Activated T-cell treated with anti-CD3 and anti-CD28 coated beads, Interleukin-2, amount 50 U/mL, for 48 hours (primary cell): ENCODE measurements around the gene DDA1.
"Not testable (repeated sequence)": the region's sequence is repeated elsewhere in the genome, so short reads cannot be mapped to it uniquely, and the experiment has no call there.

Source experiments
- DNase-seq, 2 experiments: peaks; one replicate each; pipeline ENCODE4 v3.0.0-alpha.2; 2020

Gene DDA1

DNA sequence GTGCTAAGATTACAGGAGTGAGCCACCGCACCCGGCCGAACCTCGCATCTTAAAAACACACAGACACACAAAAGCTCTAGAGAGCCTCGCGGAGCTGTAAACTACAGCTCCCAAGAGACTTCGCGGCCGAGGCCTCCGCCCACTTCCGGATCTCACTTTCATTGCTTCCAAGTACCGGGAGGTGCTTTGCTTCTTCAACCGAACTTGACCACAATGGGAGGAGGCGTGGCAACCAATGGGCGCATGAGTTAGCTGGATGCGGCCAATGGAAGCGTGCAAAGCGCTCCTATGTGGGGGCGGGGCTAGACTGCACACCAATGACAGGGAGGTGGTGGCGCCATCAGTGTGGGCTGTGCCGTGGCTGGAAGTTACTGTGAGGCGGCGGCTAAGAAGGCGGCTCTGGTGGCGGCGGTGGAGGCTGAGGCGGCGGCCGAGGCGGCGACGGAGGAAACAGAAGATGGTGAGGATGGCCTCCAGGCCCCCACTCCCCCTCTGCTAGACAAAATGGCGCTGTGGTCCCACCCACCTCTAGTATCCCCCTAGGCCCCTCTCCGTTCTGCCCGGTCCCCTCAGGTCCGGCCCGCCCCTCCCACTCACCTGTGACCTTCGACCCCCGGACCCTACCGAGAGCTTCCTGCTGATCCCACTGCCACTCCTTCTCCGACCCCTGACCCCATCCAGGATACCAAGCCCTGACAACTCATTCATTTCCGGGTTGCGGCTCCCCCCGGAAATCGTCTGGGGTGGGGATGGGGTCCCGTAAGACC is at the start of gene DDA1:
TSS of gene DDA1 (plus strand) at position 366 of the 767 bp plus-strand sequence. CDS start at position 458, 92 bp downstream.
- DNase-seq: peak; percentile 99

- no peak for DNase-seq
These were observed 49.4 kb upstream of the DDA1 start for GRCh38 chr19:17259934-17260333.

DNA sequence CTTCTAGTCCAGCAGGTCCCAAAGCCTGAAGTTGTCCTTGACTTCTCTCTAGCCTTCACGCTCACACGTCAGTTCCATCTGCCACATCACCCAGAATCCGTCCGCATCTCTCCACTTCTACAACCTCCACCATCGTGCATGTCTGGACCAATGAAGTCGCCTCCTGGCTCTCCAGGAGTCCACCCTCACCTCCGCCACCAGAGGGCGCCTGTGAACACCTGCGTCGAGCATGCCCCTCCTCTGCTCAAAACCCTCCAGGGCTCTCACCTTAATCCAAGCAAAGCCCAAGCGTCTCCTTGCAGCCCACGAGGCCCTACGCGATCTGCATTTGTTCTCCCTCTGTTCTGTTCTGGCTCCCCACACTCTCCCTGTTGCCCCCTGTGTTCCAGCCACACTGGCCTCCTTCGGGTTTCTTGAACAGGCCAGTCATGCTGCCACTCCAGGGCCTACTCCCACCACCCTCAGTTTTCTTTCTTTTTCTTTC is 48.5 kb upstream of the DDA1 start:
- DNase-seq: peak; percentile 94 to 95

DNA sequence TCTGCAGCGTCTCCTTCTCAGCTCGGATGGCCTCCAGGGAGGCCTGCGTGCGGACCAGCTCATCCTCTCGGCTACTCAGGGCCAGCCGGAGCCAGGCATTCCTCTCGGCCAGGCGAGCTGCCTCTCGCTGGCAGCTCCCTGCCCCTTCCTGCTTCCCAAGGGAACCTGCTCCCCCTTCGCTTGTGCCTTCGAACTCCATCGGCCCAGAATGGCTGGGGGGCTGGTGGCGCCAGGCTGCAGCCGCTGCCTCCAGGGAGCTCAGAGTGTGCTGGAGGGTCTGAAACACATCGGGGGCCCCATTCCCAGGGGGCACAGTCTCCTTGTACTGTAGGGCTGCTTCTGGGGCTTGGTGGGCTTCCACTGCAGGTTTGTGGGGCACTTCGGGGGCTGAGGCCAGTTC is 46.8 kb upstream of the DDA1 start:
- no peak for DNase-seq

GRCh38 chr19:17263712-17264640 is 45.4 kb upstream of the DDA1 start:
- no peak for DNase-seq

GRCh38 chr19:17264641-17264979 is 44.8 kb upstream of the DDA1 start, which contains the start of gene USHBP1:
Gene USHBP1, minus strand, starts transcription at chr19:17264745. Its CDS starts 446 bp downstream, at chr19:17264299.
- no peak for DNase-seq

DNA sequence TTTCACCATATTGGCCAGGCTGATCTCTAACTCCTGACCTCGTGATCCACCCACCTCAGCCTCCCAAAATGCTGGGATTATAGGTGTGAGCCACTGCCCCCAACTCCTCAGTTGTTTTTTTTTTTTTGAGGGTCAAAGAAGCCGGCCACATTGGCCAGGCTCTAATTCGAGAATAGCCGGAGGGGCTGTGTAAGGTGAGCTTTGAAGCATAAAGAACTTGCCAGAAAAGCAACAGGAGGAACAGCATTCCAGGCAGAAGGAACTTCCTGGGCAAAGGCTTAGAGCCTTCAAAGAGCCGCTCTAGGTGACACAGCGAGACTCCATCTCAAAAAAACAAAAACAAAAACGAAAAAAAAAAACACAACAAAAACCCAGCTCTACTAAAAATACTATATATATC is 43.3 kb upstream of the DDA1 start:
- DNase-seq: no peak

- no peak for DNase-seq
These were observed 42.8 kb upstream of the DDA1 start for GRCh38 chr19:17266589-17266974.

DNA sequence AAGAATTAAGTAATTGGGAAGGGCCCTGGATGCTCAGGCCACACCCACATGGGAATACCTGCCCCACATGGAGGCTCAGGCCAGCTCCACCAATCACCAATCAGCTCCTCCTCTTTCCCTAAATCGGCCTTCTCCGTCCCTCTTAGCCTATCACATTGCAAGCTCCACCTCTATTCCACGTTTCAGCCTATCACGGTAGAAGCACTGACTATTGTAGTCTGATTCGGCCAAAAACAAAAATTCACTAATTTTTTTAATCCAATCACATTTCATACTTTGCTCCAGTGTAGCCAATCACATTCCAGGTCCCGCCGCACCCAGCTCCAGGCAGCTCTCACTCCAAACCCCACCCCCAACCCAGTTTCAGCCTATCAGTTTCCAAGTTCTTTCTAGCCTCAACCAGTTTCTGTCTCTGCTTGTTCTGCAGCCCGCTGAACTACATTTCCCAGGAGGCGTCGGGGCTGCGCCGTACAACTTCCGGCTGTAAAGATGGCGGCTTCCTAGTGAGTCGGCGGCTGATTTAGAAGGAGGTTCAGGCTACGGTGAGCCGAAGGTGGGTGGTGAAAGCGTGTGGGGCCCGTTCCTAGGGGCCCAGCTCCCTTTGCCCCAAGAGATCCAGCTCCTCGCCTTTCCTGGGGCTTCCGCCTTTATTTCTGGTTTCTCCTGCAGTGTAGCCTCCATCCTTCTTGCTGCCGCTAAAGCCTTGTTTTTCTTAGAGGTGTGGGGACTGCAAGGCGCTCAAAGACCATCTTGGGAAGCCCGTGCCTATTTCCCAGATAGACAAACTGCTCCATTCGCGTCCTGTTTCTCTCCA is 42.2 kb upstream of the DDA1 start, which contains the start of gene BABAM1:
TSS of gene BABAM1 (plus strand) at position 469 of the 814 bp plus-strand sequence. CDS start 1,364 bp downstream, outside the sequence.
- DNase-seq: peak; percentile 92 to 94

DNA sequence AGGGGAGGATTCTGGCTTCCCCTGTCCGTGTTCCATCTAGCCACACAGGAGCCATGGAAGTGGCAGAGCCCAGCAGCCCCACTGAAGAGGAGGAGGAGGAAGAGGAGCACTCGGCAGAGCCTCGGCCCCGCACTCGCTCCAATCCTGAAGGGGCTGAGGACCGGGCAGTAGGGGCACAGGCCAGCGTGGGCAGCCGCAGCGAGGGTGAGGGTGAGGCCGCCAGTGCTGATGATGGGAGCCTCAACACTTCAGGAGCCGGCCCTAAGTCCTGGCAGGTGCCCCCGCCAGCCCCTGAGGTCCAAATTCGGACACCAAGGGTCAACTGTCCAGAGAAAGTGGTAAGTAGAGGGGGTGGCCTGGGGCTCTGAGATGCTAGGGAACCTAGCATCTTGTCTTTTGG is 40.6 kb upstream of the DDA1 start:
- DNase-seq: no peak

GRCh38 chr19:17274892-17275291 is 34.5 kb upstream of the DDA1 start:
- not testable (repeated sequence) for DNase-seq

DNA sequence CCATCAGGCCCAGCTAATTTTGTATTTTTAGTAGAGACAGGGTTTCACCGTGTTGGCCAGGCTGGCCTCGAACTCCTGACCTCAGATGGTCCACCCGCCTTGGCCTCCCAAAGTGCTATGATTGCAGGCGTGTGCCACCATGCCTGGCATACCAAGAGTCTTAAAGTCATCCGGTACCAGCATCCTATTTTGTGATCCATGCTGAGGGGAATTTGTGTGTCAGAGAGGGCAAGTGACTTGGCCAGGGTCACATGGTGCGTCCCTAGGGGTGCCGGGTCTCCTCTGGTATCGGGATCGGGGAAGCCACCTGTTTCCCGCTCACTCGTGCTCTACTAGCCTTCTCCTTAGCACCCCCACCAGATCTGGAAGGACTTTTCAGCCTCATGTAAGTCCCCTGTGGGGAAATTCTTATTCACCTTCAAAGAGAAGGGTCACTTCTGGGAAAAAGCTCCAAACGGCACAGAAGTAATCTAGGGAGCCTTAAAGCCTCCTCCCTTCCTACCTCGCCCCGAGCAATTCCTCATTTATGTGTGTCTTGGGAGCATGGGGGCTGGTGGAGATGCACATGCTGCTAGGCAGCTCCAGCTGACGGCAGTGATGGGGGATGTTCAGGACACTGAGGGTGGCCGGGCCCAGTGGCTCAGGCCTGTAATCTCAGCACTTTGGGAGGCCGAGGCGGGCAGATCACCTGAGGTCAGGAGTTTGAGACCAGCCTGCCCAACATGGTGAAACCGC is 33.8 kb upstream of the DDA1 start:
- DNase-seq: no peak

DNA sequence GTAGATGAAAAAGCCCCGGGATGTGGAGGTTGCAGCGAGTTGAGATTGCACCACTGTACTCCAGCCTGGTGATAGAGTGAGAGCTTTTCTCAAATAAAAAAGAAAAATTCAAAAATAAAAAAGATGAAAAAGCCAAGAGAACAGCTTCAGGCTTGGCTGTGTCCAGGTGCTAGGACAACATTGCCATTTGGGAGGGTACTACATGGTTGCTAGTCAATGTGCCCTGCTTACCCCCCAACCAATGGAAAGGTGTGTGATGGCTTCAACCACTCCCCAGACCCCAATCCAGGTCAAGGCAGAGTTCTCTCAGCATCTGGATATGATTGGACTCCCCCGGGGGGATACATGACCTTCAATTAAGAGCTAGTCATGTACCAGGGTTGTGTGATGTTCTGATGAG is 29.9 kb upstream of the DDA1 start:
- DNase-seq: no peak

GRCh38 chr19:17281391-17282304 is 27.7 kb upstream of the DDA1 start, which contains the start of gene ANKLE1:
Gene ANKLE1, plus strand, starts transcription at chr19:17281901. Its CDS starts 20 bp downstream, at chr19:17281921.
- DNase-seq: peak; percentile 58 to 68

GRCh38 chr19:17282488-17283125 is 26.8 kb upstream of the DDA1 start:
- DNase-seq: peak; percentile 84 to 89

GRCh38 chr19:17283504-17283996 is 25.8 kb upstream of the DDA1 start:
- DNase-seq: no peak

- no peak for DNase-seq
These were observed 23.8 kb upstream of the DDA1 start for GRCh38 chr19:17285415-17286135.

GRCh38 chr19:17286263-17286662 is 23.1 kb upstream of the DDA1 start:
- DNase-seq: no peak

DNA sequence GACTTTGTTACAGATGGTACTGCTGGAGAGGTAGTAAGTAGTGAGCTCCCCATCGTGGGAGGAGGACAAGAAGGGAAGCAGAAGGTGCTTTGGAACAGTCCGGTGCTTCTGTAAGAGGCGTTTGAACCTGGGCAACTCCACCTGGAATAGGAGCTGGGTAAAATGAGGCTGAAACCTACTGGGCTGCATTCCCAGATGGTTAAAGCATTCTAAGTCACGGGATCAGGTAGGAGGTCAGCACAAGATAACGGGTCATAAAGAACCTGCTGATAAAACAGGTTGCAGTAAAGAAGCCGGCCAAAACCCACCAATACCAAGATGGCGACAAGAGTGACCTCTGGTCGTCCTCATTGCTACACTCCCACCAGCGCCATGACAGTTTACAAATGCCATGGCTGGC is 22.6 kb upstream of the DDA1 start:
- no peak for DNase-seq
